HG03457 (cell line): ENCODE results near the gene ATRN.

Source experiments
- ATAC-seq: cut with Tn5 transposase; IDR thresholded peaks from one replicate; pipeline ENCODE4 v1.9.1; 2021; ENCODE audit warnings: moderate number of reproducible peaks; ENCODE audit not compliant: unreplicated experiment

The ATRN gene

DNA sequence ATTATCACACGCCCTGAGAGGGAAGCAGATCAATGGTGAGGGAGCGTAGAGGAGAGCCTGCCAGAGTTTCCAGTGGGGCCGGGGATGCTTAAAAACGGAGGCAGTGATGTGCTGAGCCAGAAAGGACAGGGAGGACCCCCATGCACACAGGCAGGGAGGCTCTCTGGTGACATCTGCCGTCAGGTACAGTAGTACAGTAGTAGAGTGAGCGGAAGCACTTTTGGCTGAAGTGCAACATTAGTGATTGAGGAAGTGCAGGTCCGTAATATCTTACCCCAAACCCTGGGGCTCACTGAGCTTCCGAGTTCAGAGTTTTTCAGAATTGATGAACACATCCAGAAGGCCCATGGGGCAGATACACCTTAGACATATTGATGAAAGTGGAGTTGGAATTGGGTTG, 150.3 kb downstream of the ATRN start:
- ATAC-seq: no peak

- ATAC-seq: no peak
These were observed 151.6 kb downstream of the ATRN start for GRCh38 chr20:3622406-3622805.

DNA sequence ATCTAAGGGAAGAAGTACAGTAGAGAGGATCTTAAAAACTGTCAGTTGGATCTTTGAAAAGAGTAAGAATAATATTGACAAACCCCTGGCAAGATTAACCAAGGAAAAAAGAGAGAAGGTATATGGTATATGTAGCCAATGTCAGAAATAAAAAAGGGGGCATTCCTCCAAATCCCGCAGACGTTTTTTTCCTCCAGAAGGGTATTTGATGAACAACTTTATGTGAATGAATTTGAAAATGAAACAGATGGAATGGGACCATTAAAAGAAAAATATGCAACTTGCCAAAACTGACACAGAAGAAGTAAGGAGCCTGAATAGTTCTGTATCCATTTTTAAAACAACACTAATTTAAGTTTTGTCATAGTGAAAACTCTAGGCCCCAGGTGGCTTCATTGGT, 156.7 kb downstream of the ATRN start:
- no peak for ATAC-seq

DNA sequence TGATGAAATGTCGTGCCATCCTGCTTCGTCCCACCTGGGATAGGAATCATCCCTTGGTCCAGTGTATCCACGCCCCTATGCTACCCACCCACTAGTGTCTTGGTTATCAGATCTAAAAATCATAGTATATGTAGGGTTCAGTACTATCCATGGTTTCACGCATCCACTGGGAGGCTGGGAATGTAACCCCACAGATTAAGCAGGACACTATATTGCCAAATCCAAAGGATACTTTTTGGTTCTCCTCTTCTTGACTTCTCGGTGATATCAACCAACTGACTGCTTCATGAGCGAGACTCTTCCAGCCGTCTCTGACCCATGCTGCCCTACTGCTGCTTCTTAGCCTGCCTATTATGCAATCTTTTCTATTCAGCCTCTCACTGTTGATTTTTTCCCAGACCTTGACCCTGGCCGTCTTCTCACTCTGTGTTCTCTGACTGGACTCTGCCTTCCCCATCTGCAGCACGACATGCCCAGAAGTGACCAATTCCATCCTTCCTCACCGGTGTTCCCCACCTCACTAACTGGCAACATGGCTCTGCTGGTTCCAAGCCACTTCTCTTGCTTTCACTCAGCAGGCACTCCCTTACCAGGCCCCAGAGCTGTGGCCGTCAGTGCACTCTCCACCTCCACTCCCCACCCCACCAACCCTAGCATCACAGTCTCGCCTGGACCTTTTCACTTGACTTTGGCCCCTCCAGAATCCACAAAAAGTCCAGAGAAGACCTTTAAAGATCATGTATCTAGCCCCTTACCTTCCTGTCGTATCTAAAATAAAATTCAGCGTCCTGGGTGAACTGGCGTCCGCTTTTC, 157.9 kb downstream of the ATRN start:
- no peak for ATAC-seq

DNA sequence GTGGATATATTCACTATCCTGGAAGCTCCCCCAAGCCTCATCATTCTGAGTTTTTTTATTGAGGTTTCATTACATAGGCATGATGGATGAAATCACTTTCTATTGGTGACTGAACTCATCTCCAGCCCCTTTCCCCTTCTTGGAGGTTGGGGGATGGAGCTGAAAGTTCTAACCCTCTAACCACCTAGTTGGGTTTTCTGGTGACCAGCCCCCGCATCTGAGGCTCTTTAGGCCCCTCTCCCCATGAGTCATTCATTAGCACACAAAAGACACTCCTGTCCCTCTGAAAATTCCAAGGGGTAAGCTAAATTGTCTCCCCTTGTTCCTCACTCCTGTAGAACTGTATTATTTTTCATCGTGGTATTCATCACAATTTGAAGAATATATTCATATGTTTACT, 159.1 kb downstream of the ATRN start:
- ATAC-seq: no peak

- no peak for ATAC-seq
These were observed 159.6 kb downstream of the ATRN start for GRCh38 chr20:3630429-3630828.

GRCh38 chr20:3631534-3631933, 160.7 kb downstream of the ATRN start:
- no peak for ATAC-seq

- no peak for ATAC-seq
These were observed 161.6 kb downstream of the ATRN start for GRCh38 chr20:3632311-3633004.

DNA sequence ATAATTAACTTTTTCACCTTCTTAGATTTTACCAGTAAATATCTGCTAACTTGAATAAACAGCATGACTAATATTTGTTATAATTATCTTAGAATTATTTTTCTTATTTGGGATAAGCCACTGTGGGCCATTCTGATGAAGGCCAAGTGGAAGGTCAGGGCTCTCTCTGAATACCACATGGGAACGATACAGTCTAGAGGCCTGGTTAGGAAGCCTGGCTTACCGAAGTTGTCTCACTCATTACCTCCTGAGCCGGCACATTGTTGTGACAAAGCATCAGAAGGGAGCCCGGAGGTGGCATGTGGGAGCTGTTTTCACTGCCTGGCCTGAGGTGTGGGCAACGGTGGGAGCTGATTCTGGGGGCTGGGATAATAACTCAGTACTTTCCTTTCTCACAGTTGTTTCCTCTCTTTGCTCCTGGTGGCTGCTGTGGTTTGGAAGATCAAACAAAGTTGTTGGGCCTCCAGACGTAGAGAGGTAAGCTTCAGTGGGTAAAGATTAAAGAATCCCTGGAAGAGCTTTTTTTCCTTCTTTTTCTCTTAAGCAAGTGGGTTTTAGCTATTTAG, 163.2 kb downstream of the ATRN start:
- no peak for ATAC-seq

DNA sequence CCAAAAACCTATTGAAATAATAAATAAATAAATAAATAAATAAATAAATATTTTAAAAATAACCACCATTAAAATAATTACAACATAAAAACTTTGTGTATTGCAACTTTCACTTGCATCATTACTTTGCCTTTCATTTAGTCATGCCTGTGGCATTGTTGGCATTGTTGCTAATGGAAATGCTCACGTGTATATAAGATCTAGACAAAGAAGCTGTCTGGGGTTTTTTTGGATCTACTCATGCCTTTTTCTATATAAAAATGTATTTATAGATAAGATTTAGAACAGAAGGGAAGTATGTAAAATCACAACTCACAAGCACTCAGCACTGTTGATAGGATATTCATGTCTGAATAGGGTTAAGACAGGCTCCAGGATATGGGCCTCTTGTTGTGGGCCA, 164.5 kb downstream of the ATRN start:
- no peak for ATAC-seq

DNA sequence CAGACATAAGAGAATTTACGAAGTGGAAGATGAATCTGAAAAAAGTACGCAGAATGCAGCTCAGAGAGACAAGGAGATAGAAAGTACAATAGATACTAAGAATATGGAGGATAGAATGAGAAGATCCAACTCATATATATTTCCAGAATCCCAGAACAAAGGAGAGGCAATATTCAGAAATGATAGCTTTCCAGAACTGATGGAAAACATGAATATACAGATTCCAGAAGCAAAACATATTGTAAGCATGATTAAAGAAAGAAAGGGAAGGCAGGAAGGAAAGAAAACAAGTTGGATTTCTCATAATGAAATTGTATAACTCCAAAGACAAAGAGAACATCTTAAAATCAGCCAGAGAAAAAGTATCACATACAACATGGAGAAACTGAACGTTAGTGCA, 169.4 kb downstream of the ATRN start:
- ATAC-seq: no peak

DNA sequence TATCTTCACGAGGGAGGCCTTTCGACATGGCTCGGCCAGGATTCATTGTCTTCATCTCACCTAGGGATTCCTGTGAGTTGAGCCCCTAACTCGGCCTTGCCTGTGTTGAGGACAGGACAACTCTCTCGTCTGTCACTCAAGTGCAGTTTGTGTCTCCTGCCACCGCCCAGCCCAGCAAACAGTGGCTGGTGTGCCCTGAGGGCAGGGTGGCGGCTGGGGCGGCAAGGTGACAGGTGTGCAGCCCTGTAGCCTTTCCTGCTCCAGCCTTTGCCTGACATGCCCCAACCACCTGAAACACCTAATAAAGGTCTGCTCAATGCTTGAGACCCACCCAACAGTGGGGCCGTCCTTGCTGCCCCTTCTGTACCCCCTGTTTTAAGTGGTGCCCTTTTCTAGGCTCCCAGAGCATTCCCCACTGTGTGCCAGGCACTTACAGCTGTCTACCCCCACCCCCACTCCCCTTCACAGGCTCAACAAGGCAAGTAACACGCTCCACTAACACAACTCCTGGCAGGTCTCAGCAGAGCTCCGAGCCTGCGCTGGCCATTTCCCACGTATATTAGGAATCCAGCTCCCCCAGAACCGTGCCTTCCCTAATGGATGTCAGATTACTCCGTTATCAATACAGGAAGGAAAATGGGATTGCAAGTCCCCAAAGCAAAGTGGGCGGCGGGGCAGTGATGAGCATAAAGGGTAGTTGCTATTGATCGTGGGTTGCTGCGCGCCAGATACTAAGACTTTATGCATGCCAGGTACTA, 174.7 kb downstream of the ATRN start:
- no peak for ATAC-seq

DNA sequence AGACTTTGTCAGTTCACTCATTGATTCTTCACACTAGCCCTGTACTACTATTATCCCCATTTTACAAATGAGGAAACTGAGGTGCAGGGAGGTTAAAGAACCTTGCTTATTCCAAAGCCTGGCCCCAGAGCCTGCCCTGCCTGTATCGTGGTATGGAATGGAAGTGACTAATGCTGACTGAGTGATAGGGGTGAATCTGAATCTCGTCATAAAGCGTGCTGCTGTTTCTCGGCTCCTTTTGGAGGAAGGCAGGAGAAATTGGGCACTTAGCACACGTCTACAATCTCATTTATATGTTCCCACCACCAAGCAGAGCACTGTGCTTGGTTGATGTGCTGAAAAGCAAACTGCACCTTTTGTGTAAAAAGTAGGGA, 175.2 kb downstream of the ATRN start:
- no peak for ATAC-seq

DNA sequence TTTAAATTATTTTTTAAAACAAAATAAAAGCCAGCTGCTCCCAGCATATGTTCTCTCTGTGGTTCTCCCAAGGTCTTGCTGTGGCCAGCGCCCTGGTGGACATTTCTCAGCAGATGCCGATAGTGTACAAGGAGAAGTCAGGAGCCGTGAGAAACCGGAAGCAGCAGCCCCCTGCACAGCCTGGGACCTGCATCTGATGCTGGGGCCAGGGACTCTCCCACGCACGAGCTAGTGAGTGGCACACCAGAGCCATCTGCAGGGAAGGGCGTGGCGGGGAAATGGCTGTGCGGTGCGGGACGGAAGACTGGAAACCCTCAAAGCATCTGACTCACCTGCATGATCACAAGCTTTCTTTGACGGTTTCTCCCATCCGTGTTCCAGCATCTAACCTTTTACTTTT, 175.8 kb downstream of the ATRN start:
- no peak for ATAC-seq

- ATAC-seq: no peak
These were observed 176.7 kb downstream of the ATRN start for GRCh38 chr20:3647473-3647872.

GRCh38 chr20:3648951-3649350, 178.1 kb downstream of the ATRN start:
- no peak for ATAC-seq

DNA sequence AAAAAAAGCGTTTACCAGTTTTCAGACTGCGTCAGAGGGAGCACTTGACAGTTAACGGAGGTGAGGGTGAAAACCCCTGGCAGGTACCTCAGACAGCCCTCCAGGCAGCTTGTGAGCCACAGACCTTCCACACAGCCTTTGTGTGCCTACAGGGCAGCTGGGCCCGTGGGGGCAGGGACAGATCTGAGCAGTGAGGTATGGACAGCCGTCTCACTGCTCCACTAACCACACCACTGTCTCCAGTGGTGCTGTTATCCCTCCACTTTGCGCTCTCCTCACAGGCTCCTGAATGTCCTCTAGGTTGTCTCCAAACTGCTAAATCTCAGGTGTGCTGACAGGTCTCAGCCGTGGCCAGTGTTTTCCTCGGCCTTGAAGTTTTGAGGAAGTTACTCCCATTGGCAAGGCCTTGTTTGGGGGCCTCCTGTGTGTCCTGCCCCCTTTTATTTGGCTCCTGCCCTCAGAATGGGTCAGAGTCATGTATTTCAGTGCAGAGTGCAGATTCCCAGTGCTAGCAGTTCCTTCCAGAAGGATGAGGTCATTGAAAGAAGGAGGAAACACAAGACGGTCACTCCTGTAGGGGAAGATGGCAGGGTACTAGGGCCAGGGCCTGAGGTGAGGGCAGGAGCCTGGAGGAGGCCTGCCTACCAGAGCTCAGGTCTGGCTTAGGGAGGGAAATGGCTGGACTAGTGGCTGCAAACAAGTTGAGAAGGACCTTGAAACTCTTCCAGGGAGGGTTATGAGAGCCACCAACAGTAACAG, 180.6 kb downstream of the ATRN start:
- no peak for ATAC-seq

- ATAC-seq: no peak
These were observed 181.4 kb downstream of the ATRN start for GRCh38 chr20:3652221-3652620.

DNA sequence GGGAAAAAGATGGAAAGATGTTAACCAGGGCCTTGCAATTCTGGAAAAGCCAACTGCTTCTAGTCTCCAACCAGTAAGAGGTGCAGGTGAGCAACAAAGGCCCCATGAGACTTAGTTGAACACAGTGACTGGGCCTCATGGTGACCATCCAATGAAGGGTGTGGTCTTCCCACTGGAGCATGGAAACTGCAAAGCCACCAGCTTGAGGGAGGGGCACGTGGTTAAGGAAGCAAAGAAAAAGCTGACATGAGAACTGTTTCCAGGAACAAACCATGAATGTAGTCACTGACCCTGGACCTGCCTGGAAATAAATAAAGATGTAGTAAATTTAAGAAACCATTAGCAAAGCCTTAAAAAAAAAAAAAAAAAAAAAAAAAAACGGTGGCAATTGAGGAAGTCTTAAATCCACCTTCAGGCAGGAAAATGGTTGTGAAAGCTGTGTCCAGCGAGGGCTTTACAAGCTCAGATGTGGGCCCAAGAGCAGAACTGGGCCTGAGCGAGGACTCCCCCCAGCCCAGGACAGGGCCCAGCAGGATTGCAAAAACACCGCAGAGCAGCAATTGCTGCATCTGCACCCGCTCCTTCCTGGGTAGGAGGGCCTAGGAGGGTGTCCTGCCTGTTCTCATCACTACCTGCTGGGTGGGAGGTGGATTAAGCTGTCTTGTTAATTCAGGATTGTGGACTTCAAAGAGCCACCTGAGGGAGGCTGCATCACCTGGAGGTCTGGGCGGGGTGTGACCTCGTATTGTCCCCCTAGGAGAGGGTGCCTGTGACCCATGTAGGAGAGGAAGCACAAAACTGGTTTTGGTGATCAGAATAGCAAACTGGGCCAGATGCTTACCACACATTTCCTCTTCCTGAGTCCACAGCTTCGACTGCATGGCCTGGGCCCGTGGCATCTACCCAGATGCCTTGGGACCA, 182.1 kb downstream of the ATRN start:
- ATAC-seq: no peak

DNA sequence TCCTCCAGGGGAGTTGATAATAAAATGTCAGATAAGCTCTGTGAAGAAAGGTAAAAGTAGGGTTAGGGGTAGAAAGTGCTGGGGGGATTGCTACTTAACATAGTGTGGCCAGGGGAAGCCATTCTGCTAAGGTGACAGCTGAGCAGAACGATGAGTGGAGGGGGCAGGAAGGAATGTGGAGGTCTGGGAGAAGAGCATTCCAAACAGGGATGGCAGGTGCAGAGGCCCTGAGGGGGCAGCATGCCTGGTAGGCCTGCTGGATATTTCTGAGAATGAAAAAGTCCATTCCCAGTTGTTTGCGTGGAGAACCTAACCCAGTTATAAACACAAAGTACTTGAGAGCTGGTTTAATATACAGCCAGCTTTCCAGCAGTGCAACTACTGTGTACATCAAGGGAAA, 183.1 kb downstream of the ATRN start:
- no peak for ATAC-seq
